WTC11 (cell line): ENCODE results near the gene SLC11A1. TPM values are rescaled to one million over a fixed set of nuclear protein-coding genes. Genes with fewer than 3 reads are reported as not detected.

Experiments
- ATAC-seq: fragments of 200-7000 bp; cut with Tn5 transposase; 2 replicates; pipeline ENCODE4 v1.10.0; 2021; ENCODE audit warnings: mild to moderate bottlenecking, moderate library complexity
- CTCF ChIA-PET: fragments of 300-600 bp; sonication (Branson Sonifier 250); formaldehyde crosslinking; loops from one replicate; lab custom pipeline; 2021; ENCODE audit warnings: antibody characterized with exemption; lab: Charles Lee
- POLR2A ChIA-PET: fragments of 350-600 bp; sonication (Branson Sonifier 250); formaldehyde crosslinking; loops from one replicate; lab custom pipeline; 2021; ENCODE audit warnings: antibody characterized with exemption; lab: Charles Lee
- DNase-seq: peaks from one replicate; pipeline ENCODE4 v3.0.0; 2021; ENCODE audit warnings: low spot score
- H3K27ac Mint-ChIP-seq: 2 replicates; pipeline ENCODE4 v1.8.0; 2021; ENCODE audit warnings: mixed read lengths
- H3K27me3 Mint-ChIP-seq: 2 replicates; pipeline ENCODE4 v1.8.0; 2021; ENCODE audit warnings: low read depth, mild to moderate bottlenecking, moderate library complexity, mixed read lengths
- H3K36me3 Mint-ChIP-seq: 2 replicates; pipeline ENCODE4 v1.8.0; 2021; ENCODE audit warnings: mixed read lengths
- H3K4me1 Mint-ChIP-seq: 2 replicates; pipeline ENCODE4 v1.8.0; 2022; ENCODE audit warnings: mixed read lengths
- H3K4me3 Mint-ChIP-seq: 2 replicates; pipeline ENCODE4 v1.8.0; 2021; ENCODE audit warnings: mild to moderate bottlenecking, moderate library complexity, mixed read lengths
- H3K9me3 Mint-ChIP-seq: 2 replicates; pipeline ENCODE4 v1.8.0; 2021; ENCODE audit warnings: mixed read lengths
- CDX4 ChIP-seq: fragments of 250-450 bp; sonication (Bioruptor Pico); IDR thresholded peaks from 2 replicates; pipeline ENCODE4 v1.9.0; 2021; ENCODE audit warnings: moderate library complexity, mild to moderate bottlenecking, inconsistent platforms, borderline replicate concordance
- E2F1 ChIP-seq: sonication (generic); formaldehyde crosslinking; IDR thresholded peaks from 2 replicates; pipeline ENCODE4 v1.8.0; 2022; ENCODE audit warnings: mild to moderate bottlenecking, missing genetic modification reagents
- ESRRA ChIP-seq: sonication (generic); formaldehyde crosslinking; IDR thresholded peaks from 2 replicates; pipeline ENCODE4 v1.8.1; 2022; ENCODE audit warnings: mild to moderate bottlenecking, missing genetic modification reagents, borderline replicate concordance
- FOXP1 ChIP-seq: sonication (generic); formaldehyde crosslinking; IDR thresholded peaks from 2 replicates; pipeline ENCODE4 v1.8.0; 2022; ENCODE audit warnings: missing genetic modification reagents, mild to moderate bottlenecking, moderate library complexity, borderline replicate concordance
- GABPB1 ChIP-seq: sonication (generic); formaldehyde crosslinking; IDR thresholded peaks from 2 replicates; pipeline ENCODE4 v1.8.1; 2023; ENCODE audit warnings: mild to moderate bottlenecking, missing genetic modification reagents
- GTF2I ChIP-seq: fragments of 250-450 bp; sonication (Bioruptor Pico); conservative IDR thresholded peaks from 2 replicates; pipeline ENCODE4 v1.4.0; 2021; ENCODE audit warnings: mild to moderate bottlenecking
- JUN ChIP-seq: sonication (generic); formaldehyde crosslinking; IDR thresholded peaks from 2 replicates; pipeline ENCODE4 v1.8.0; 2023; ENCODE audit warnings: mild to moderate bottlenecking, missing genetic modification reagents
- MXD4 ChIP-seq: fragments of 250-450 bp; sonication (Bioruptor Pico); IDR thresholded peaks from 2 replicates; pipeline ENCODE4 v1.8.0; 2021; ENCODE audit warnings: mild to moderate bottlenecking, moderate library complexity, borderline replicate concordance
- PRRX2 ChIP-seq: fragments of 250-450 bp; sonication (Bioruptor Pico); IDR thresholded peaks from 2 replicates; pipeline ENCODE4 v1.8.0; 2021; ENCODE audit warnings: mild to moderate bottlenecking
- TCF7 ChIP-seq: sonication (generic); formaldehyde crosslinking; IDR thresholded peaks from 2 replicates; pipeline ENCODE4 v1.8.0; 2022; ENCODE audit warnings: mild to moderate bottlenecking, low read depth, missing genetic modification reagents, moderate library complexity
- ZMAT4 ChIP-seq: fragments of 250-450 bp; sonication (Bioruptor Pico); IDR thresholded peaks from 2 replicates; pipeline ENCODE4 v1.9.0; 2021; ENCODE audit warnings: mild to moderate bottlenecking
- ZNF232 ChIP-seq: sonication (generic); formaldehyde crosslinking; IDR thresholded peaks from 2 replicates; pipeline ENCODE4 v1.8.0; 2022; ENCODE audit warnings: mild to moderate bottlenecking, missing genetic modification reagents
- ZNF416 ChIP-seq: fragments of 250-450 bp; sonication (Bioruptor Pico); IDR thresholded peaks from 2 replicates; pipeline ENCODE4 v1.9.0; 2021; ENCODE audit warnings: mild to moderate bottlenecking, inconsistent platforms
- ZNF532 ChIP-seq: fragments of 250-450 bp; sonication (Bioruptor Pico); IDR thresholded peaks from 2 replicates; pipeline ENCODE4 v1.9.0; 2021; ENCODE audit warnings: mild to moderate bottlenecking, borderline replicate concordance
- total RNA-seq: library from RNA; stranded (reverse); gene quantifications from 3 replicates; pipeline ENCODE4 v1.2.3, GENCODE V29; 2021
- TF ChIP-seq, protein P1 (sequence below): sonication (generic); formaldehyde crosslinking; IDR thresholded peaks from 2 replicates; pipeline ENCODE4 v1.8.1; 2023; ENCODE audit warnings: mild to moderate bottlenecking, missing genetic modification reagents, borderline replicate concordance
- TF ChIP-seq, protein P2 (sequence below): sonication (generic); formaldehyde crosslinking; IDR thresholded peaks from 2 replicates; pipeline ENCODE4 v1.8.1; 2022; ENCODE audit warnings: mild to moderate bottlenecking, missing genetic modification reagents, moderate library complexity, borderline replicate concordance

The SLC11A1 gene
- total RNA-seq, 1 experiment from 2014 or later = 0.31 TPM

GRCh38 chr2:218396688-218397462 is 14.8 kb downstream of the SLC11A1 start (continued):
- TF ChIP-seq ZMAT4 (no peak), ESRRA (no peak)
- TF ChIP-seq, protein P1, sequence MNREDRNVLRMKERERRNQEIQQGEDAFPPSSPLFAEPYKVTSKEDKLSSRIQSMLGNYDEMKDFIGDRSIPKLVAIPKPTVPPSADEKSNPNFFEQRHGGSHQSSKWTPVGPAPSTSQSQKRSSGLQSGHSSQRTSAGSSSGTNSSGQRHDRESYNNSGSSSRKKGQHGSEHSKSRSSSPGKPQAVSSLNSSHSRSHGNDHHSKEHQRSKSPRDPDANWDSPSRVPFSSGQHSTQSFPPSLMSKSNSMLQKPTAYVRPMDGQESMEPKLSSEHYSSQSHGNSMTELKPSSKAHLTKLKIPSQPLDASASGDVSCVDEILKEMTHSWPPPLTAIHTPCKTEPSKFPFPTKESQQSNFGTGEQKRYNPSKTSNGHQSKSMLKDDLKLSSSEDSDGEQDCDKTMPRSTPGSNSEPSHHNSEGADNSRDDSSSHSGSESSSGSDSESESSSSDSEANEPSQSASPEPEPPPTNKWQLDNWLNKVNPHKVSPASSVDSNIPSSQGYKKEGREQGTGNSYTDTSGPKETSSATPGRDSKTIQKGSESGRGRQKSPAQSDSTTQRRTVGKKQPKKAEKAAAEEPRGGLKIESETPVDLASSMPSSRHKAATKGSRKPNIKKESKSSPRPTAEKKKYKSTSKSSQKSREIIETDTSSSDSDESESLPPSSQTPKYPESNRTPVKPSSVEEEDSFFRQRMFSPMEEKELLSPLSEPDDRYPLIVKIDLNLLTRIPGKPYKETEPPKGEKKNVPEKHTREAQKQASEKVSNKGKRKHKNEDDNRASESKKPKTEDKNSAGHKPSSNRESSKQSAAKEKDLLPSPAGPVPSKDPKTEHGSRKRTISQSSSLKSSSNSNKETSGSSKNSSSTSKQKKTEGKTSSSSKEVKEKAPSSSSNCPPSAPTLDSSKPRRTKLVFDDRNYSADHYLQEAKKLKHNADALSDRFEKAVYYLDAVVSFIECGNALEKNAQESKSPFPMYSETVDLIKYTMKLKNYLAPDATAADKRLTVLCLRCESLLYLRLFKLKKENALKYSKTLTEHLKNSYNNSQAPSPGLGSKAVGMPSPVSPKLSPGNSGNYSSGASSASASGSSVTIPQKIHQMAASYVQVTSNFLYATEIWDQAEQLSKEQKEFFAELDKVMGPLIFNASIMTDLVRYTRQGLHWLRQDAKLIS (CRISPR knock-in tag) = no peak

- ATAC-seq (no peak), DNase-seq (no peak)
- Mint-ChIP-seq H3K9me3 (no peaks in the 10 kb centered on the region), H3K27me3 (peaks cover 41% of the 10 kb centered on the region), H3K27ac (no peak overlapping the region), H3K4me1 (peaks cover 29% of the 10 kb centered on the region), H3K36me3 (no peaks in the 10 kb centered on the region), H3K4me3 (peak overlapping the region; percentile 88)
- TF ChIP-seq MXD4 (CRISPR knock-in tag) (no peak), E2F1 (CRISPR knock-in tag) (no peak), FOXP1 (no peak), CDX4 (no peak)
- TF ChIP-seq, protein P2, sequence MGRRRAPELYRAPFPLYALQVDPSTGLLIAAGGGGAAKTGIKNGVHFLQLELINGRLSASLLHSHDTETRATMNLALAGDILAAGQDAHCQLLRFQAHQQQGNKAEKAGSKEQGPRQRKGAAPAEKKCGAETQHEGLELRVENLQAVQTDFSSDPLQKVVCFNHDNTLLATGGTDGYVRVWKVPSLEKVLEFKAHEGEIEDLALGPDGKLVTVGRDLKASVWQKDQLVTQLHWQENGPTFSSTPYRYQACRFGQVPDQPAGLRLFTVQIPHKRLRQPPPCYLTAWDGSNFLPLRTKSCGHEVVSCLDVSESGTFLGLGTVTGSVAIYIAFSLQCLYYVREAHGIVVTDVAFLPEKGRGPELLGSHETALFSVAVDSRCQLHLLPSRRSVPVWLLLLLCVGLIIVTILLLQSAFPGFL (CRISPR knock-in tag) = no peak
- ChIA-PET POLR2A (interaction anchor here (1.0 kb wide), 1 partner anchor 9 kb away, joined by 3 read pairs; no protein-coding TSS in a partner anchor), CTCF (interaction anchor here (1.2 to 5.1 kb wide), 5 partner anchors 7 to 126 kb away, joined by 3 to 52 read pairs (median 7); partner anchors contain the start of genes AAMP and PNKD)
Measured at GRCh38 chr2:218397463-218397819, 15.4 kb downstream of the SLC11A1 start.

DNA sequence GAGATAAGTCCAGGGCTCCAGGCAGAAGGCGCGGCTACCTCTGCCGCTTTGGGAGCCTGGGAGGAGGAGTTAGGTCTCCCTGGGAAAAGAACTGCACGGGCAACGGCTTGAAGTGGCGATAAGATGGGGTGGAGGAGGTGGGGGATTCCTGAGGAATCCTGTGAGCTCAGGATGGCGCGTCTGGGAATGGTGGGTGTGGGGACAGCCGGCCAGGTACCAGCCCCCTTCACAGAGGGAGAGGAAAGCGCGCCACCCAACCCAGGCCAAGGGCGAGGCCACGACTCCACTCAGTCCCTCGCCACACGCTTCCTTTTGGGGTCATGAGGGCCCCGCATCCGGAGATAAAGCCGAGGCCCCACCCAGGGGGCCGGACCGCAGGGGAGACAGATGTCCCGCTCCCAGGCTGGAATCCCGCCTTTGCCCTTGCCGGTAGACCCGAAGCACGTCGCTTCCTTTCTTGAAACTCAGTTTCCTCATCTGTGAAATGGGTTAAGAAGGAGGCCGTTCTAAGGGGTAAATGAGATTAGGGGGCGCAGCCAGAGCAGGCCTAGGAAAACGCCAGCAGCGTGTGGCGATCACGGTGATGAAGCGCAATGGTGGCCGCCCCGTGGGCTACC is 15.9 kb downstream of the SLC11A1 start:
- CTCF ChIA-PET = interaction anchor here (1.2 to 5.1 kb wide), 2 partner anchors 96 to 126 kb away, joined by 3 to 52 read pairs; partner anchors contain the start of genes AAMP and PNKD

More for the DNA sequence above, 15.9 kb downstream of the SLC11A1 start:
- no peaks in the 10 kb centered on the region for H3K9me3 Mint-ChIP-seq
- TF ChIP-seq TCF7 (CRISPR knock-in tag) (no peak), GABPB1 (CRISPR knock-in tag) (peak; percentile 56; the same call in 1 of the 2 replicates), JUN (CRISPR knock-in tag) (no peak), PRRX2 (CRISPR knock-in tag) (no peak), CDX4 (no peak), GTF2I (CRISPR knock-in tag) (peak; percentile 98), ZNF416 (CRISPR knock-in tag) (no peak), ZNF532 (CRISPR knock-in tag) (no peak), ZNF232 (CRISPR knock-in tag) (no peak)
- H3K27ac Mint-ChIP-seq = no peak overlapping the region
- H3K36me3 Mint-ChIP-seq = no peaks in the 10 kb centered on the region
- peaks cover 41% of the 10 kb centered on the region for H3K27me3 Mint-ChIP-seq
- peak overlapping the region; percentile 88 for H3K4me3 Mint-ChIP-seq
- H3K4me1 Mint-ChIP-seq = peaks cover 29% of the 10 kb centered on the region
- ATAC-seq (peak; percentile 5), DNase-seq (peak; percentile 52)
- POLR2A ChIA-PET = interaction anchor here (1.0 kb wide), 1 partner anchor 8 kb away, joined by 3 read pairs; no protein-coding TSS in a partner anchor
